Calu3 (cell line): ENCODE results near the gene CTSA. TPM values are rescaled to one million over a fixed set of nuclear protein-coding genes. Genes with fewer than 3 reads are reported as not detected.
A peak's percentile ranks its signal among the peaks of the same experiment; 100 is the strongest.

Experiments
- BruUV-seq: library from RNA; stranded (reverse); fragments of 400-500 nt; replicated peaks from 2 replicates; lab custom pipeline; 2021; lab: Mats Ljungman, UMichigan
- CTCF ChIA-PET: fragments of 300-600 bp; sonication (Branson Sonifier 250); formaldehyde crosslinking; loops from one replicate; lab custom pipeline; 2022; ENCODE audit warnings: antibody characterized with exemption; lab: Charles Lee
- DNase-seq: peaks from one replicate; pipeline ENCODE4 v3.0.0; 2022
- H3K27ac Mint-ChIP-seq: one replicate; pipeline ENCODE4 v1.8.0; 2022; ENCODE audit warnings: mixed read lengths; ENCODE audit not compliant: unreplicated experiment
- H3K27me3 Mint-ChIP-seq: one replicate; pipeline ENCODE4 v1.8.0; 2022; ENCODE audit warnings: mixed read lengths; ENCODE audit not compliant: unreplicated experiment
- H3K36me3 Mint-ChIP-seq: one replicate; pipeline ENCODE4 v1.8.0; 2022; ENCODE audit warnings: mild to moderate bottlenecking, moderate library complexity, mixed read lengths; ENCODE audit not compliant: insufficient read depth, unreplicated experiment
- H3K4me1 Mint-ChIP-seq: one replicate; pipeline ENCODE4 v1.8.0; 2022; ENCODE audit warnings: mild to moderate bottlenecking, low read depth, mixed read lengths; ENCODE audit not compliant: unreplicated experiment
- H3K4me3 Mint-ChIP-seq: one replicate; pipeline ENCODE4 v1.8.0; 2022; ENCODE audit warnings: mild to moderate bottlenecking, low read depth, moderate library complexity, mixed read lengths; ENCODE audit not compliant: unreplicated experiment
- H3K9me3 Mint-ChIP-seq: one replicate; pipeline ENCODE4 v1.8.0; 2022; ENCODE audit warnings: low read depth, mixed read lengths; ENCODE audit not compliant: unreplicated experiment
- CTCF ChIP-seq: fragments of 200-600 bp; IDR thresholded peaks from one replicate; pipeline ENCODE4 v1.8.0; 2022; ENCODE audit warnings: antibody characterized with exemption; ENCODE audit not compliant: unreplicated experiment
- intact Hi-C: fragments of 100-400 bp; cut with micrococcal nuclease; formaldehyde crosslinking; loops from one replicate; pipeline ENCODE4 v1.10.0; 2022; ENCODE audit not compliant: unreplicated experiment
- total RNA-seq: library from RNA; stranded (reverse); gene quantifications from 2 replicates; pipeline ENCODE4 v1.2.3, GENCODE V29; 2022

The CTSA gene
- total RNA-seq, 1 experiment from 2014 or later, result 164 TPM

- CTCF ChIA-PET, result interaction anchor here (1.0 kb wide), 1 partner anchor 72 kb away, joined by 3 read pairs; no protein-coding TSS in a partner anchor
- H3K4me1 Mint-ChIP-seq, result peaks cover 9% of the 10 kb centered on the region
- no peak for TF ChIP-seq CTCF
- no peaks in the 10 kb centered on the region for H3K9me3 Mint-ChIP-seq
- H3K27ac Mint-ChIP-seq, result peak within 1 kb of the TSS; percentile 40
- H3K4me3 Mint-ChIP-seq, result peak within 1 kb of the TSS; percentile 62
- DNase-seq, result peak; percentile 28
- intact Hi-C loops, result no loop called here
- no TSS peak for BruUV-seq
- peaks cover 14% of the 10 kb centered on the region for H3K36me3 Mint-ChIP-seq
- peaks cover 39% of the 10 kb centered on the region for H3K27me3 Mint-ChIP-seq
These were observed 20.6 kb downstream of the CTSA start, which contains the start of gene PLTP for GRCh38 chr20:45911486-45912343. Gene PLTP, minus strand, starts transcription at chr20:45912155. Its CDS starts 703 bp downstream, at chr20:45911452.

- intact Hi-C loops, result no loop called here
- no peak overlapping the region for H3K27ac Mint-ChIP-seq
- H3K9me3 Mint-ChIP-seq, result no peaks in the 10 kb centered on the region
- no TSS peak for BruUV-seq
- DNase-seq, result no peak
- peak overlapping the region; percentile 62 for H3K4me3 Mint-ChIP-seq
- H3K36me3 Mint-ChIP-seq, result peaks cover 14% of the 10 kb centered on the region
- CTCF ChIA-PET, result no interaction called here
- TF ChIP-seq CTCF, result no peak
- H3K27me3 Mint-ChIP-seq, result peaks cover 39% of the 10 kb centered on the region
- peaks cover 9% of the 10 kb centered on the region for H3K4me1 Mint-ChIP-seq
These were observed 21.2 kb downstream of the CTSA start for GRCh38 chr20:45912344-45912682.

- Mint-ChIP-seq H3K4me3 (no peak overlapping the region), H3K9me3 (no peaks in the 10 kb centered on the region), H3K4me1 (peaks cover 9% of the 10 kb centered on the region), H3K27ac (no peak overlapping the region), H3K27me3 (peaks cover 39% of the 10 kb centered on the region), H3K36me3 (peaks cover 14% of the 10 kb centered on the region)
- TF ChIP-seq CTCF, result no peak
- CTCF ChIA-PET, result no interaction called here
- intact Hi-C loops, result no loop called here
- no TSS peak for BruUV-seq
- no peak for DNase-seq
These were observed 22.0 kb downstream of the CTSA start for GRCh38 chr20:45913116-45913515.

GRCh38 chr20:45917790-45918141, 26.6 kb downstream of the CTSA start:
- Mint-ChIP-seq H3K9me3 (no peaks in the 10 kb centered on the region), H3K4me3 (no peak overlapping the region), H3K27ac (no peak overlapping the region), H3K36me3 (no peaks in the 10 kb centered on the region), H3K27me3 (peaks cover 45% of the 10 kb centered on the region), H3K4me1 (no peaks in the 10 kb centered on the region)
- TF ChIP-seq CTCF, result no peak
- intact Hi-C loops, result no loop called here
- BruUV-seq, result no TSS peak
- CTCF ChIA-PET, result interaction anchor here (1.0 to 1.1 kb wide), 2 partner anchors 18 to 26 kb away, joined by 3 to 5 read pairs; no protein-coding TSS in a partner anchor
- DNase-seq, result no peak
